CD14-positive monocyte (primary cell): ENCODE data around the gene RFFL. TPM values are rescaled to one million over a fixed set of nuclear protein-coding genes. Genes with fewer than 3 reads are reported as not detected.
A peak's percentile ranks its signal among the peaks of the same experiment; 100 is the strongest.

Experiments used
- DNase-seq, 3 donors: peaks; one replicate each; pipeline ENCODE4 v3.0.0-alpha.2; 2011 to 2022
- H2AFZ ChIP-seq: 2 replicates; pipeline ENCODE4 v1.6.0; 2012; ENCODE audit warnings: mild to moderate bottlenecking, low read depth, low read length, inconsistent platforms; ENCODE audit not compliant: insufficient read depth, poor library complexity, severe bottlenecking
- H3K27ac ChIP-seq, 2 donors: 1 replicate in 1 of 2; 2 replicates in 1 of 2; pipeline ENCODE4 v1.5.1; 2012 to 2013; ENCODE audit warnings: low read length in 2 of 2, control low read depth in 1 of 2, inconsistent platforms in 1 of 2, low read depth in 1 of 2, mild to moderate bottlenecking in 1 of 2
- H3K27me3 ChIP-seq, 2 donors: one replicate each; pipeline versions ENCODE4 v1.6.0 to v1.6.1; 2011 to 2013; ENCODE audit warnings: low read length in 2 of 2; ENCODE audit not compliant: control insufficient read depth in 2 of 2, insufficient read depth in 2 of 2
- H3K36me3 ChIP-seq, 2 donors: replicated peaks in 1 of 2; 1 replicate in 1 of 2; 2 replicates in 1 of 2; pipeline versions ENCODE4 v1.5.1 to v1.6.1; 2012 to 2013; ENCODE audit warnings: low read length in 2 of 2, control low read depth in 1 of 2, inconsistent platforms in 1 of 2, mild to moderate bottlenecking in 1 of 2; ENCODE audit not compliant: insufficient read depth in 2 of 2, control insufficient read depth in 1 of 2
- H3K4me1 ChIP-seq, 2 donors: 1 replicate in 1 of 2; 2 replicates in 1 of 2; pipeline versions ENCODE4 v1.5.1 to v1.6.1; 2012 to 2013; ENCODE audit warnings: low read length in 2 of 2, control low read depth in 1 of 2, inconsistent platforms in 1 of 2, mild to moderate bottlenecking in 1 of 2, moderate library complexity in 1 of 2; ENCODE audit not compliant: insufficient read depth in 2 of 2, control insufficient read depth in 1 of 2
- H3K4me2 ChIP-seq: replicated peaks from 2 replicates; pipeline ENCODE3; 2012; ENCODE audit warnings: low read length, moderate library complexity, mild to moderate bottlenecking; ENCODE audit not compliant: poor library complexity, severe bottlenecking; ENCODE audit errors: extremely low read depth
- H3K4me3 ChIP-seq, 3 experiments: fragments of 200-600 bp in 1 of 3; sonication (generic) in 1 of 3; replicated peaks in 1 of 3; 1 replicate in 2 of 3; 2 replicates in 1 of 3; pipeline ENCODE4 v1.5.1; 2011 to 2013; ENCODE audit warnings: low read length in 3 of 3, mild to moderate bottlenecking in 3 of 3, control low read depth in 2 of 3, low read depth in 2 of 3, inconsistent platforms in 1 of 3, moderate library complexity in 1 of 3
- H3K79me2 ChIP-seq: 2 replicates; pipeline ENCODE4 v1.6.0; 2012; ENCODE audit warnings: mild to moderate bottlenecking, control low read depth, inconsistent platforms, low read length, moderate library complexity; ENCODE audit not compliant: insufficient read depth
- H3K9ac ChIP-seq: 2 replicates; pipeline ENCODE4 v1.6.0; 2017; ENCODE audit warnings: low read length, mild to moderate bottlenecking; ENCODE audit not compliant: insufficient read depth, poor library complexity, severe bottlenecking
- H3K9me3 ChIP-seq, 2 donors: replicated peaks in 1 of 2; 1 replicate in 1 of 2; 2 replicates in 1 of 2; pipeline versions ENCODE4 v1.5.1 to v1.6.1; 2012 to 2013; ENCODE audit warnings: low read length in 2 of 2, control low read depth in 1 of 2; ENCODE audit not compliant: control insufficient read depth in 1 of 2, insufficient read depth in 1 of 2
- H4K20me1 ChIP-seq: 2 replicates; pipeline ENCODE4 v1.6.0; 2012; ENCODE audit warnings: mild to moderate bottlenecking, low read length, control low read depth, moderate library complexity; ENCODE audit not compliant: insufficient read depth
- H3K27ac Mint-ChIP-seq, 7 donors: one replicate each; pipeline ENCODE4 v1.8.0; 2020; ENCODE audit warnings: mild to moderate bottlenecking in 7 of 7, mixed read lengths in 7 of 7, moderate library complexity in 6 of 7, inconsistent platforms in 2 of 7
- H3K27me3 Mint-ChIP-seq, 3 donors: one replicate each; pipeline ENCODE4 v1.8.0; 2021 to 2022; ENCODE audit warnings: low read depth in 3 of 3, mild to moderate bottlenecking in 3 of 3, mixed read lengths in 3 of 3, moderate library complexity in 3 of 3, inconsistent platforms in 1 of 3
- H3K36me3 Mint-ChIP-seq, 2 donors: one replicate each; pipeline ENCODE4 v1.8.0; 2020; ENCODE audit warnings: mixed read lengths in 2 of 2, inconsistent platforms in 1 of 2, mild to moderate bottlenecking in 1 of 2
- H3K4me1 Mint-ChIP-seq: one replicate; pipeline ENCODE4 v1.8.0; 2020; ENCODE audit warnings: mild to moderate bottlenecking, mixed read lengths
- H3K4me3 Mint-ChIP-seq, 2 donors: one replicate each; pipeline ENCODE4 v1.8.0; 2020; ENCODE audit warnings: mild to moderate bottlenecking in 2 of 2, mixed read lengths in 2 of 2, moderate library complexity in 1 of 2
- H3K9me3 Mint-ChIP-seq, 7 donors: one replicate each; pipeline ENCODE4 v1.8.0; 2020 to 2022; ENCODE audit warnings: mixed read lengths in 7 of 7, mild to moderate bottlenecking in 6 of 7, moderate library complexity in 6 of 7, inconsistent platforms in 2 of 7
- WGBS: methylation state at CpG from one replicate; pipeline ENCODE4 v1.1.5; 2013; ENCODE audit warnings: missing lambda C conversion rate; ENCODE audit not compliant: insufficient coverage; 5-methylcytosine and 5-hydroxymethylcytosine counted together
- intact Hi-C, 2 donors: fragments of 100-400 bp; cut with micrococcal nuclease; formaldehyde crosslinking; loops; one replicate each; pipeline versions ENCODE4 v1.15.0 to v1.15.1; 2023
- polyA plus RNA-seq, 3 donors: library from polyadenylated mRNA; depleted of rRNA in 1 of 3; unstranded in 2 of 3; stranded (reverse) in 1 of 3; fragments of 300-500 nt in 2 of 3; fragments of >200 nt in 1 of 3; fragmentation: Illumina TruSeq in 2 of 3; gene quantifications; 1 replicate in 2 of 3; 2 replicates in 1 of 3; pipeline ENCODE4 v1.2.3, GENCODE V29; 2012 to 2021
- TF ChIP-seq, protein P1 (sequence below): fragments of 200-600 bp; IDR thresholded peaks from one replicate; pipeline ENCODE4 v1.8.0; 2022; ENCODE audit warnings: antibody characterized with exemption, mild to moderate bottlenecking

Gene RFFL
- polyA plus RNA-seq, 3 donors = 16.1 to 25.1 (median 24.7) TPM

DNA sequence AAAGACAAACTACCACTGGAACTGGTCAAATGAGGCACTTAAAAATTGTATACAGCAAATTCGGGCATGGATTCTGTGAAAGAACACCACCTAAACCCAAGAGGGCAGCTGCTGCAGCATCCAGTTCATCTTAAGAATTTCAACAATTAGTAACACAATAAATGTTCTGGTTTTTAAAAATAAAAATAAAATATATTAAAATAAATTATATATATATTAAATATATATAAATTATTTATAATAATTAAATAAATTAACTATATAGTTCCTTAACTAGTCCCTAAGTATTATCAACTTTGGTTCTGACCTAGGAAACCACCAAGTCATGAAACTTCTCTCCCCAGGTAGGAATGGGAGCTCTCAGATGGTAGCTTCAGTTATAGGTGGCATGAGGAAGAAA lies 13.4 kb upstream of the RFFL start:
- peaks cover 88% of the 10 kb centered on the region for H3K79me2 ChIP-seq
- no peaks in the 10 kb centered on the region for H3K27me3 Mint-ChIP-seq
- no peak for DNase-seq
- no peak overlapping the region for H2AFZ ChIP-seq
- no peaks in the 10 kb centered on the region for H3K27me3 ChIP-seq
- intact Hi-C loops = no loop called here
- peaks cover 60% of the 10 kb centered on the region for H3K4me1 Mint-ChIP-seq
- no peak overlapping the region for H3K27ac Mint-ChIP-seq
- H4K20me1 ChIP-seq = peaks cover 41% of the 10 kb centered on the region
- no peak overlapping the region for H3K4me3 Mint-ChIP-seq
- H3K4me1 ChIP-seq = peaks cover 31 to 32% of the 10 kb centered on the region in 2 donors
- WGBS = no CpG with 5 or more reads among the region's 1 CpG
- no peaks in the 10 kb centered on the region for H3K36me3 ChIP-seq
- H3K36me3 Mint-ChIP-seq = no peaks in the 10 kb centered on the region
- H3K4me3 ChIP-seq = no peak overlapping the region
- H3K9me3 ChIP-seq = no peaks in the 10 kb centered on the region
- H3K9me3 Mint-ChIP-seq = no peaks in the 10 kb centered on the region
- no peak overlapping the region for H3K27ac ChIP-seq
- no peak overlapping the region for H3K4me2 ChIP-seq
- H3K9ac ChIP-seq = no peak overlapping the region
- TF ChIP-seq, protein P1, sequence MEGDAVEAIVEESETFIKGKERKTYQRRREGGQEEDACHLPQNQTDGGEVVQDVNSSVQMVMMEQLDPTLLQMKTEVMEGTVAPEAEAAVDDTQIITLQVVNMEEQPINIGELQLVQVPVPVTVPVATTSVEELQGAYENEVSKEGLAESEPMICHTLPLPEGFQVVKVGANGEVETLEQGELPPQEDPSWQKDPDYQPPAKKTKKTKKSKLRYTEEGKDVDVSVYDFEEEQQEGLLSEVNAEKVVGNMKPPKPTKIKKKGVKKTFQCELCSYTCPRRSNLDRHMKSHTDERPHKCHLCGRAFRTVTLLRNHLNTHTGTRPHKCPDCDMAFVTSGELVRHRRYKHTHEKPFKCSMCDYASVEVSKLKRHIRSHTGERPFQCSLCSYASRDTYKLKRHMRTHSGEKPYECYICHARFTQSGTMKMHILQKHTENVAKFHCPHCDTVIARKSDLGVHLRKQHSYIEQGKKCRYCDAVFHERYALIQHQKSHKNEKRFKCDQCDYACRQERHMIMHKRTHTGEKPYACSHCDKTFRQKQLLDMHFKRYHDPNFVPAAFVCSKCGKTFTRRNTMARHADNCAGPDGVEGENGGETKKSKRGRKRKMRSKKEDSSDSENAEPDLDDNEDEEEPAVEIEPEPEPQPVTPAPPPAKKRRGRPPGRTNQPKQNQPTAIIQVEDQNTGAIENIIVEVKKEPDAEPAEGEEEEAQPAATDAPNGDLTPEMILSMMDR = no peak

DNA sequence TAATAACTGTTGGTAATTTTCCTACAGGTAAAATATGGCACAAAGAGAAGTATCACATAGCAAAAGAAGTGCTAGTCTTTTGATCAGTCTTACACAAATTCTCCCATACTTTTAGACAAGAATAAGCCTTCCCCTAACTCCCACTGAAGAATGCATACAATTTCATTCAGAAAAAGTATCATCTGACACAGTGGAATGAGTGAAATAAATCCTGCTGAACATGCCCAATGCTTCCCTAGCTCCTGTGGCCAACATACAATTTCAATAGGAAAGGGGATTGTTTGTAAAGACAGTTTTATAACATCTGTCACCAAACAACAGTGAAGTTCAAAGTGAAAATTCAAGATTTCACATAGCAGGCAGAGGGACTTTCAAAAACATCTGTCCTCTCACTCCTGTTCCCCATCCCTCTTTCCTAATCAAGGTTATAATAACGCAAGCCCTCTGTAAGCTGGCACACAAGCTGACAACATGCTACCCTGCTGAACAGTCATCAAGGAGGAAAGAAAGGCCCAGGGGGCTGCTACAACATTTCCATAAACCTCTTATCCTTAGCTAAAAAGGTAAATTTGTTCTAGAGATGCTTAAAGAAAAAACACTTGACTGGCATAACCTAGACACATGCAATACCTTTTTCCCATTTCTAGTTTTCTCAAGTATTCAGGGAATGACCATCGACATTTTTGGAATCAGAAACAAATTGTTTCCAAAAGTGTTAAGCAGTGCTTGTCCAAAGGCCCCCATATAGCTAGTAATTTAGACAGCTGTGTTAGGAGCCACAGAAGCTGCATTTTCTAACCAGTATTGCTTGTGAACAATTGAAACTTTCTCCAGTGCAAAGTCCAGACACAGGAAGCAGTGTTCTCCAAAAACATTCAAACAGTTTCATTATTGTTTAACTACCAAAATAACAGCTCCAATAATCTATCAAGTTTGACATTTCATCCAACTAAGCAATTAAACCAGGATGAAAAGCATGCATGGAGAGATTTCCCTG lies 11.5 kb upstream of the RFFL start:
- Histone ChIP-seq H3K9me3 (no peaks in the 10 kb centered on the region), H3K9ac (no peak overlapping the region), H3K36me3 (no peaks in the 10 kb centered on the region), H2AFZ (no peak overlapping the region), H3K27me3 (no peaks in the 10 kb centered on the region), H3K79me2 (peaks cover 89% of the 10 kb centered on the region), H4K20me1 (peaks cover 47% of the 10 kb centered on the region), H3K4me2 (no peak overlapping the region), H3K4me1 (peaks cover 27 to 32% of the 10 kb centered on the region in 2 donors), H3K4me3 (no peak overlapping the region), H3K27ac (peak overlapping the region in 1 of 2 donors; percentile 8)
- no peak overlapping the region for H3K4me3 Mint-ChIP-seq
- no peaks in the 10 kb centered on the region for H3K9me3 Mint-ChIP-seq
- no CpG with 5 or more reads among the region's 2 CpGs for WGBS
- no peaks in the 10 kb centered on the region for H3K27me3 Mint-ChIP-seq
- intact Hi-C loops = no loop called here
- no peak for DNase-seq
- TF ChIP-seq, protein P1 = no peak
- peak overlapping the region in 3 of 7 donors; percentile 32 to 75 (median 45) for H3K27ac Mint-ChIP-seq
- H3K36me3 Mint-ChIP-seq = peaks cover 6 to 9% of the 10 kb centered on the region in 2 donors
- H3K4me1 Mint-ChIP-seq = peaks cover 49% of the 10 kb centered on the region
